ENCODE results near the gene ESRRG.

ESRRG gene

DNA sequence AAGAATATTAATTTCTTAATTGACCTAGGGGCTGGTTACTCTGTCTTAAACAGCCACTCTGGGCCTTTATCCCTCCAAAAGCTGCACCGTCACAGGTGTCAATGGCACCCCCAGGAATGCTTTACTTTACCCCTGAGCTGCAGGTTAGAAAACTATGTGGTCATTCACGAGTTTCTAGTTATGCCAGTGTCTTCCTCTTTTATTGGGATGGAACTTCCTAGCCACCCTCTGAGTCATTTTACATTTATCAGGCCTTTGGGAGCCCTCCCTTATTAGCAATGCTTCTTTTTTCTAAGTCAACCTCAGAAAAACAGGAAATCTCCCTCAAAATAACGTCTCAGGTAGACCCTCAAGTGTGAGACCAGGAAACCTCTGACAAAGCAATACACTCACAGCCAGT is 240.6 kb downstream of the ESRRG start:
- no peak overlapping the region for H3K4me3 Mint-ChIP-seq
- no peaks in the 10 kb centered on the region for H3K36me3 Mint-ChIP-seq (ENCODE audit: insufficient read depth)
- no peak overlapping the region for H3K27ac Mint-ChIP-seq
- ATAC-seq (replicated peaks) (no peak), DNase-seq (no peak)
- no peaks in the 10 kb centered on the region for H3K27me3 Mint-ChIP-seq
- peaks cover 16 to 18% of the 10 kb centered on the region in 2 donors for H3K9me3 Mint-ChIP-seq
- no peaks in the 10 kb centered on the region for H3K4me1 Mint-ChIP-seq (ENCODE audit: low read depth in 2 of 2)

DNA sequence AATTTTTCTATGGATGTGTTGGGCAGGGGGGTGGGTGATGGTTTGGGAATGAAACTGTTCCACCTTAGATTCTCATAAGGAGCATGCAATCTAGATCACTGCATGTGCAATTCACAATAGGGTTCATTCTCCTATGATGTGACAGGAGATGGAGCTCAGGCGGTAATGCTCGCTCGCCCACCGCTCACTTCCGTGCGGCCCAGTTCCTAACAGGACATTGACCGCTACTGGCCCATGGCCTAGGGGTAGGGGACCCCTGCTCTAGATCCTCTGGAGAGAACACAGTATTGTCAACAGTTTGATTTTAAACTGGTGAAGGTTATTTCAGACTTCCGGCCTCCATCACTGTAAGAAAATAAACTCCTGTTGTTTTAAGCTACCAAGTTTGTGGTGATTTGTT is 245.0 kb downstream of the ESRRG start:
- Mint-ChIP-seq H3K4me1 (ENCODE audit: low read depth in 2 of 2) (no peaks in the 10 kb centered on the region), H3K27me3 (no peaks in the 10 kb centered on the region), H3K4me3 (no peak overlapping the region), H3K36me3 (ENCODE audit: insufficient read depth) (no peaks in the 10 kb centered on the region), H3K9me3 (peaks cover 6 to 20% of the 10 kb centered on the region in 2 donors), H3K27ac (no peak overlapping the region)
- DNase-seq, result no peak
- ATAC-seq (replicated peaks), result no peak

DNA sequence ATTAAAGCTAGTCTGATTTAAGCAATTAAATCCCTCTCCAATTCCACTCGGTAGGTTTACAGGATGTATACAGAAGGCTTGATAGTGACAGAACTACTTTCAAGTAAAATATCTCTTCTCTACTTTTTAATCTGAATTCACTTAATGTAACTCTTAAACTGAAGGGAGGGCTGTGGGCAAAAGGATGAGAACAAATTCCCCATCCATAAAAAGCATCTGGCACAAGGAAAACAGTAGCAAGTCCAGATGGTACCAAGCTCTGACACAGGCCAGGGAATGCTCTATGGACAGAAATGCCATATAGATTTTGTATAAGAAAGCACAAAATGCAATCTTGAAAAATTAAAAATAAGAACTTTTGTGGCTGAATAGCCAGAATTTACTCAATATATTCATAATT is 246.9 kb downstream of the ESRRG start:
- Mint-ChIP-seq H3K36me3 (ENCODE audit: insufficient read depth) (no peaks in the 10 kb centered on the region), H3K4me1 (ENCODE audit: low read depth in 2 of 2) (no peaks in the 10 kb centered on the region), H3K27ac (no peak overlapping the region), H3K27me3 (no peaks in the 10 kb centered on the region), H3K9me3 (peaks cover 5 to 15% of the 10 kb centered on the region in 2 donors), H3K4me3 (no peak overlapping the region)
- ATAC-seq (replicated peaks) (no peak), DNase-seq (no peak)

DNA sequence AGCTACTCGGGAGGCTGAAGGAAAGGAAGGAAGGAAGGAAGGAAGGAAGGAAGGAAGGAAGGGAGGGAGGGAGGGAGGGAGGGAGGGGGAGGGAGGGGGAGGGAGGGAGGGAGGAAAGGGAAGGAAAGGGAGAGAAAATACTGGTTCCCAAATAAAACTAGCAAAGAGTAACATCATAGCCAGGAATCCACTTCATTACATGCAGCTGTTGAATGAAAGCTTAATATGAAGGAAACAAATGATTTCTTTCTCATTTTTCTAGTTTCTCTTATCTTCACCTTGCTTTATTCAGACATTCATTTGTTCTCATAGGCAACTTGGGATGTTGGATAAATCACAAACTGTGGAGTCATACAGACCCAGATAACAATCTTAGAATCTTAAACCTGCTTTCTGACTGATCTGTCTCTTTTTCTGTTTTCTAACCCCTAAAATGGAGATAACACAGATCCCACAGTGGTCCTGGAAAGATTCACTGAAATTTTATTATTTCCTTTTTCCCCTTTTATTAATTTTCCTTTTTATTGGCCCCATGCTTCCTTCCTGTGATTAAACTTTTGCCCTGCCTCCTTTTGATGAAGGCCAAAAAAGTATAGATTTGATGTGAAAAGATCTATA is 247.5 kb downstream of the ESRRG start:
- DNase-seq (no peak), ATAC-seq (replicated peaks) (no peak)
- H3K4me1 Mint-ChIP-seq (ENCODE audit: low read depth in 2 of 2), result no peaks in the 10 kb centered on the region
- peaks cover 2 to 11% of the 10 kb centered on the region in 2 donors for H3K9me3 Mint-ChIP-seq
- H3K27ac Mint-ChIP-seq, result no peak overlapping the region
- H3K4me3 Mint-ChIP-seq, result no peak overlapping the region
- H3K36me3 Mint-ChIP-seq (ENCODE audit: insufficient read depth), result no peaks in the 10 kb centered on the region
- no peaks in the 10 kb centered on the region for H3K27me3 Mint-ChIP-seq

DNA sequence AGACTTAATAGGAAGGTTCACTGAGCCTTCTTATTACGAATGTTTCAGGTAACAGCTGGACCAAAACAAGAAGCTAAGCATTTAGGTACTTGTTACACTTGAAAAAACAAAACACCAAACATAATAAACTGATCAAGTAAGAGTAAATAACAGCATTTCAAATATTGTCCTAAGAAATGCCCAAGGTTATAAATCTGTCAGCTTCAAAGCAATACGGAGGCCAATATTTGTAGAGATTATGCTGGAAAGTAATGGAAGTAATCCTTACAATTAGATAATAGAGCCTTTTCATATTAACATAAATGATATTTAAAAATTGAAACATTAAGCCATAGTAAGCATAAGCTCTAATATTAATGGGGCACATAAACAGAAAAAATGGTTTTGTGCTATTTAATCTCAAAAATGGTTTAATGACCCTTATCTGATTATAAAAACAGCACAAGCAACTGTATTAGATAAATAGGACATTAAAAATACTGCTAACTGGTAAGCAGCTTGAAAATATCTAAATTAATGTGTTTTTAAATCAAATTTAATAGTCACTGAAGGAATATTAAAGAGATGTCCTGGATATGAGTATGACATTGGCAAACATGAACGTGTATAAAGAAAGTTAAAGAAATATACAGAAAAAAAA is 256.9 kb downstream of the ESRRG start:
- Mint-ChIP-seq H3K4me3 (no peak overlapping the region), H3K36me3 (ENCODE audit: insufficient read depth) (no peaks in the 10 kb centered on the region)
- ATAC-seq (replicated peaks), result no peak

DNA sequence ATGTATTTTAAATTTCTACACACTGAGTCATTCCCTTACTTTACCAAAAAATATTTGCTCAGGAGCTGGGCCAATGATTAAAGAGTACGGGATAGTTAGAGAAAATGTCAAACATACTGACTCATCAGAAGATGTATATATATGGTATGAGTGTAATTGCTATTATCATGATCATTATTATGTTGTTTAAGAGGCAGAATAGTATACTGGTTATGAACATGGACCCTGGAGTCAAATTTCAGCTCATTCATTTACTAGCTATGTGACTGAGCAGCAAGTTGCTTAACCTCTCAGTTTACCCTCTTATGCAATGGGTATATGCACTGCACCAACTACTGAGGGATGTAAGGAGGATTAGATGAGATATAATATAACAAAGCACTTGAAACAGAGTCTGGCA is 258.7 kb downstream of the ESRRG start:
- no peak for ATAC-seq (replicated peaks)
- H3K4me1 Mint-ChIP-seq (ENCODE audit: low read depth in 2 of 2), result no peaks in the 10 kb centered on the region
- H3K4me3 Mint-ChIP-seq, result no peak overlapping the region
- no peaks in the 10 kb centered on the region for H3K27me3 Mint-ChIP-seq
- no peak overlapping the region for H3K27ac Mint-ChIP-seq
- peaks cover 11% of the 10 kb centered on the region in 2 donors for H3K9me3 Mint-ChIP-seq
- H3K36me3 Mint-ChIP-seq (ENCODE audit: insufficient read depth), result no peaks in the 10 kb centered on the region
- no peak for DNase-seq

More for the DNA sequence above, 256.9 kb downstream of the ESRRG start:
- Mint-ChIP-seq H3K27me3 (no peaks in the 10 kb centered on the region), H3K27ac (no peak overlapping the region), H3K9me3 (peaks cover 0 to 5% of the 10 kb centered on the region in 2 donors), H3K4me1 (ENCODE audit: low read depth in 2 of 2) (no peaks in the 10 kb centered on the region)
- no peak for DNase-seq

DNA sequence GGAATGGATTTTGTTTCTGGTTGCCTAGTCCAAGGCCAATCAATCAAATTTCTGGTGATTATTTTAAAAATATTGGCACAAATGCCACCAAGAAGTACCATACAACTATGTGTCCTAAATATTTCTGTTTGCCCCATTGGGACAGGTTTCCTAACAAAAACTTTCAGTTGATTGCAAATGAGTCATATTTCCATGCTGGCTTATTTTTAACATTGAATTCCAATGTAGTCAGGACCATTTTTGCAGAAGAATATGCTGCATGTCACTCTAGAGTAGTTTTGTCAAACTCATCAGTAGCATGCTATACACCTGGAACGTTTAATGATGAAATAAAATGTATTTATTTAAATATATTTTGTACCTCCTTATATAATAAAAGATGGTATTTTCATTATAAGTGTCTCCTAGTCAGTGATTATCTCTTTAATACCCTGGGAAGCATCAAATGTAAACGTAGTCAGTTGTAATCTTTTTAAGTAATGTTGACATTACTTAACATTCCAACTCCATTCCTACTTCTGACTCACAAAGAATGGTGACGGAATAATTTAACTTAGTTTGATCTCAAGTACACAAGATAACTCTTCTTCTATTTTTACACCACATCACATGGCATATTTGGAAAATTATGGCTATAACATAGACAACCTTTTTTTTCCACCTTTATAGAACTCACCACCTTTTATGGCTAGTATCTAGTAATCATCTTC is 261.0 kb downstream of the ESRRG start:
- no peak overlapping the region for H3K4me3 Mint-ChIP-seq
- H3K27ac Mint-ChIP-seq, result no peak overlapping the region
- DNase-seq, result no peak
- H3K9me3 Mint-ChIP-seq, result peaks cover 11% of the 10 kb centered on the region in 2 donors
- no peak for ATAC-seq (replicated peaks)
- H3K4me1 Mint-ChIP-seq (ENCODE audit: low read depth in 2 of 2), result no peaks in the 10 kb centered on the region
- H3K27me3 Mint-ChIP-seq, result no peaks in the 10 kb centered on the region
- H3K36me3 Mint-ChIP-seq (ENCODE audit: insufficient read depth), result no peaks in the 10 kb centered on the region

DNA sequence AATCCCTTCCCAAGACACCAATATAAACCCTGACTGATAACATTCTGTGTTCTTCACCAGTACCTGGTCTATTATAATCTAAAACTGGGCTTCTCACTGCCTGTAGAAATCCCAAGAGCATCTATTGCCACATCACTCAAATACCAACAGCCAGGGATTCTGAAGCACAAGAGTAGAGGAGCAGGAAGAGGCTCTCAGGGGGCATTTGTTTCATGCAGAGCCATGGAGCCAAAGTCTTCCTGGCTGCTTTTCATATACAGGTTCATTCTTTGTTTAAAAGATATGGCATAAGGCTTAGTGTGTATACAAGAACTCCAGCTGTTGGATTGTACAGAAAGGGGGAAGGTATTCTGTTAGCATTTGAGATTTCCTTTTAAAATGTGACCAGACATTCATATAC is 261.8 kb downstream of the ESRRG start:
- ATAC-seq (replicated peaks) (no peak), DNase-seq (no peak)
- no peaks in the 10 kb centered on the region for H3K36me3 Mint-ChIP-seq (ENCODE audit: insufficient read depth)
- H3K4me1 Mint-ChIP-seq (ENCODE audit: low read depth in 2 of 2), result no peaks in the 10 kb centered on the region
- H3K4me3 Mint-ChIP-seq, result no peak overlapping the region
- peaks cover 9 to 11% of the 10 kb centered on the region in 2 donors for H3K9me3 Mint-ChIP-seq
- no peaks in the 10 kb centered on the region for H3K27me3 Mint-ChIP-seq
- H3K27ac Mint-ChIP-seq, result no peak overlapping the region

DNA sequence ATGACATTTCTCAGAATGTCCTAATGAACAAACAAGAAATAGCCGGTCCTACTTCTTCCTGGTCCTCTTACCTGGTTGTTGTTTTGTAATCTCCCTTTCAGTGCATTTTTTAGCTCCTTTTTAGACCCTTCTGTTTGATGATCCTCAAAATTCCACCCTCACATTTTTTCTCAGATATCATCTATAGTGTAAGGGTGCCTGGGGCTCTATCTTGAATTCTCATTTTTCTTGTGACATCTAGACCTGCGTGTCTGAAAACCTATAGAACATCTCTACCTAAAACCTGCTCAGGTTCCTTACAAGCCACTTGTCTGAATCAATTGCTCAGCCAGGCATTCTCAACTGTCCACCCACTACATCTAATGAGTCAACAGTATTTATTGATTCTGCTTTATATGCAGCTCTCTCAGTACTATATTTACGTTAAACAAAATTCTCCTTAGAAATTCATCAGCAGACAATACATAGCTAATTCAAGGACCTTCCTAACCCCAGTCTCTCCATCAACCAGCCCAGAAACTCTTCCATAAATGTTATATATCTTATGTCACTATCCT is 263.5 kb downstream of the ESRRG start:
- no peaks in the 10 kb centered on the region for H3K36me3 Mint-ChIP-seq (ENCODE audit: insufficient read depth)
- DNase-seq (no peak), ATAC-seq (replicated peaks) (no peak)
- H3K4me3 Mint-ChIP-seq, result no peak overlapping the region
- no peaks in the 10 kb centered on the region for H3K27me3 Mint-ChIP-seq
- H3K9me3 Mint-ChIP-seq, result peaks cover 9 to 13% of the 10 kb centered on the region in 2 donors
- no peak overlapping the region for H3K27ac Mint-ChIP-seq
- no peaks in the 10 kb centered on the region for H3K4me1 Mint-ChIP-seq (ENCODE audit: low read depth in 2 of 2)

DNA sequence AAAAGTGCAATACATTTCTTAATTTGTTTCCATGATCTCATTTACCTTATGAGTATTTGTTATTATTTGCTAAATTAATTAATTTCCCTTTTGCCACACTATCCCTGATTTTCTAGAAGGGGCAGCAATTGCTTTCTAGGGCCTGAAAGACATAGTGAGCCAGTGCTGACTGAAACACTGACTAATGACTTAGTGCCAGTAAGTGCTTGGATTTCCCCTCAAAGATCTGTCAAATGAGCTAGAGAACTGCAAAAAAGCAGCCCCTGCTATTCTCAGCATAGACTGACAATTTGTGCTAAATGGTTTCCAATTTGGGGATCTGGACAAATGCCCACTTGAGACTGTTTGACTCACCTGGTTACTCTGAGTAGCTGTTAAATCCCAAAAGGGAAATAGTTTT is 264.4 kb downstream of the ESRRG start:
- Mint-ChIP-seq H3K27me3 (no peaks in the 10 kb centered on the region), H3K9me3 (peaks cover 12 to 22% of the 10 kb centered on the region in 2 donors), H3K36me3 (ENCODE audit: insufficient read depth) (no peaks in the 10 kb centered on the region), H3K27ac (no peak overlapping the region), H3K4me3 (no peak overlapping the region), H3K4me1 (ENCODE audit: low read depth in 2 of 2) (no peaks in the 10 kb centered on the region)
- DNase-seq (no peak), ATAC-seq (replicated peaks) (no peak)

DNA sequence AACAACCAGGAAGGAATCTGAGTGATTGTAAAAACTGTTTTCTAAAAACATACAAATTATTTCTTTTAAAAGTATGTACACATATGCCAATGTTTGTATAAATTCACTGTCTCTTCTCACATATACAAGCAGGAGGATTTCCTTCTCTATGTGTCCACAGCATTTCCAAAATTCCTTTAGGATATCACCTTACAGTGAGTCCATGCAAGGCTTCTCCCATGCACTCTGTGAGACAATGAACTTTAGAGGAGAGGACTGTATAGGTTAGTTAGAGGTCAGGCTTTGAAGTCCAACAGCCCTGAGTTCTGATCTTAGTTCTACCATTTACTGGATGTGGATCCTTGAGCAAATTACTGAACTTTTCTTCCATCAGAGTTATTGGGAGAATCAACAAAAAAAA is 265.9 kb downstream of the ESRRG start:
- Mint-ChIP-seq H3K4me3 (no peak overlapping the region), H3K36me3 (ENCODE audit: insufficient read depth) (no peaks in the 10 kb centered on the region), H3K27me3 (no peaks in the 10 kb centered on the region), H3K4me1 (ENCODE audit: low read depth in 2 of 2) (no peaks in the 10 kb centered on the region), H3K27ac (no peak overlapping the region), H3K9me3 (peaks cover 12 to 30% of the 10 kb centered on the region in 2 donors)
- ATAC-seq (replicated peaks), result no peak
- no peak for DNase-seq

DNA sequence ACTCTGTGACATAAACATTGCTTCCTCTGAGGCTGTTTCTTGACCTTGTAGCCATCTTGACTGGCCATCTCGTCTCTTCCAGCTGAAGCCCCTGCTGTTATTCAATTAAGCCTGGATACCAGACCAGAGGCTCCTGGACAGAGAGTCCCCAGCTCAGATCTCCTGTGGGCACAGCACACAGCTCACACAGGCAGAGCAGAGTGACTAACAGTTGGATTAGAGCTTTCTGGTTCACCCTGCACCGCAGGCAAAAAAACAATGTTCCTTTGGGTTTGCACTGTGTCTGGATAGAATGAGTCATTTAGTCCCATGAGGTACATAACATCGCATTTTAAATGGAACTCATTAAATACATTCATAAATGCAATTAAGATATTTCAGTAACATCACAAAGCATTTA is 266.5 kb downstream of the ESRRG start:
- Mint-ChIP-seq H3K4me1 (ENCODE audit: low read depth in 2 of 2) (no peaks in the 10 kb centered on the region), H3K4me3 (no peak overlapping the region), H3K27ac (no peak overlapping the region), H3K9me3 (peaks cover 11 to 30% of the 10 kb centered on the region in 2 donors), H3K36me3 (ENCODE audit: insufficient read depth) (no peaks in the 10 kb centered on the region), H3K27me3 (no peaks in the 10 kb centered on the region)
- DNase-seq, result no peak
- no peak for ATAC-seq (replicated peaks)

DNA sequence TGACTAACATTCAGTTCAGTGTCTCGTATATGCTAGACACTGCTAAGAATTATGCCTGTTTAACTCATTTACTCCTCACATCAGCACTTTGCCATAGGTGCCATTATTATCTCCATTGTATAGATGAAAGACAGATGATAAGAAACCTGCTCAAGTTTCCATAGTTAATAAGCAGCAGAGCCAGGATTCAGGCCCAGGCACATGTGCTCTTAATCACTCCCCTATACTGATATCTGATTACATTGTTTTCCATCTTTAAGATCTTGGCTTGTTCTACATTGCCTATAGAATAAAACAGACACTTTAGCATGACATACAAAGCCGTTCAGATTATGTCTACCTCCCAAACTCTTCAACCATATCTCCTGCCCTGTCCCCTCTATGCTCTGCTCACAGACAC is 269.5 kb downstream of the ESRRG start:
- H3K27ac Mint-ChIP-seq, result no peak overlapping the region
- H3K36me3 Mint-ChIP-seq (ENCODE audit: insufficient read depth), result no peaks in the 10 kb centered on the region
- no peak overlapping the region for H3K4me3 Mint-ChIP-seq
- no peak for ATAC-seq (replicated peaks)
- no peaks in the 10 kb centered on the region for H3K27me3 Mint-ChIP-seq
- H3K9me3 Mint-ChIP-seq, result peaks cover 6 to 32% of the 10 kb centered on the region in 2 donors
- DNase-seq, result no peak
- no peaks in the 10 kb centered on the region for H3K4me1 Mint-ChIP-seq (ENCODE audit: low read depth in 2 of 2)

All from effector memory CD8-positive, alpha-beta T cell (primary cell).